ENCODE results near the gene PNPLA3.

Gene PNPLA3, protein sequence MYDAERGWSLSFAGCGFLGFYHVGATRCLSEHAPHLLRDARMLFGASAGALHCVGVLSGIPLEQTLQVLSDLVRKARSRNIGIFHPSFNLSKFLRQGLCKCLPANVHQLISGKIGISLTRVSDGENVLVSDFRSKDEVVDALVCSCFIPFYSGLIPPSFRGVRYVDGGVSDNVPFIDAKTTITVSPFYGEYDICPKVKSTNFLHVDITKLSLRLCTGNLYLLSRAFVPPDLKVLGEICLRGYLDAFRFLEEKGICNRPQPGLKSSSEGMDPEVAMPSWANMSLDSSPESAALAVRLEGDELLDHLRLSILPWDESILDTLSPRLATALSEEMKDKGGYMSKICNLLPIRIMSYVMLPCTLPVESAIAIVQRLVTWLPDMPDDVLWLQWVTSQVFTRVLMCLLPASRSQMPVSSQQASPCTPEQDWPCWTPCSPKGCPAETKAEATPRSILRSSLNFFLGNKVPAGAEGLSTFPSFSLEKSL

GRCh38 chr22:43923631-43924464 lies at the start of gene PNPLA3:
PNPLA3 (plus strand) TSS chr22:43923805; CDS start chr22:43923912, 107 bp downstream.
- no peak within 1 kb of the TSS for H3K27ac ChIP-seq (ENCODE audit: low read length)

GRCh38 chr22:43876866-43877509 lies 46.6 kb upstream of the PNPLA3 start:
- Histone ChIP-seq H3K4me3 (ENCODE audit: low read length in 2 of 2) (no peak overlapping the region), H3K4me1 (ENCODE audit: control insufficient read depth, insufficient read depth, low read length) (no peaks in the 10 kb centered on the region), H3K27me3 (ENCODE audit: control insufficient read depth in 1 of 2, insufficient read depth in 2 of 2, low read length in 2 of 2) (peaks cover 8 to 14% of the 10 kb centered on the region in 2 donors), H3K36me3 (ENCODE audit: control insufficient read depth in 2 of 2, insufficient read depth in 2 of 2, low read length in 2 of 2) (no peaks in the 10 kb centered on the region), H3K27ac (ENCODE audit: low read length) (no peak overlapping the region), H3K9me3 (ENCODE audit: control insufficient read depth in 2 of 2, low read length in 2 of 2) (no peaks in the 10 kb centered on the region), H3K9ac (ENCODE audit: low read length in 2 of 2) (no peak overlapping the region)

More at GRCh38 chr22:43923631-43924464, at the start of gene PNPLA3:
- peak within 1 kb of the TSS in 1 of 2 donors; percentile 32 for H3K9ac ChIP-seq (ENCODE audit: low read length in 2 of 2)
- peaks cover 16 to 22% of the 10 kb centered on the region in 2 donors for H3K27me3 ChIP-seq (ENCODE audit: control insufficient read depth in 1 of 2, insufficient read depth in 2 of 2, low read length in 2 of 2)
- H3K4me3 ChIP-seq (ENCODE audit: low read length in 2 of 2) = peak within 1 kb of the TSS; percentile 66 to 72
- peaks cover 4% of the 10 kb centered on the region for H3K4me1 ChIP-seq (ENCODE audit: control insufficient read depth, insufficient read depth, low read length)
- H3K36me3 ChIP-seq (ENCODE audit: control insufficient read depth in 2 of 2, insufficient read depth in 2 of 2, low read length in 2 of 2) = no peaks in the 10 kb centered on the region
- no peaks in the 10 kb centered on the region for H3K9me3 ChIP-seq (ENCODE audit: control insufficient read depth in 2 of 2, low read length in 2 of 2)

- no peaks in the 10 kb centered on the region for H3K36me3 ChIP-seq (ENCODE audit: control insufficient read depth in 2 of 2, insufficient read depth in 2 of 2, low read length in 2 of 2)
- no peak overlapping the region for H3K4me3 ChIP-seq (ENCODE audit: low read length in 2 of 2)
- H3K4me1 ChIP-seq (ENCODE audit: control insufficient read depth, insufficient read depth, low read length) = no peaks in the 10 kb centered on the region
- H3K27ac ChIP-seq (ENCODE audit: low read length) = no peak overlapping the region
- H3K9me3 ChIP-seq (ENCODE audit: control insufficient read depth in 2 of 2, low read length in 2 of 2) = no peaks in the 10 kb centered on the region
- H3K9ac ChIP-seq (ENCODE audit: low read length in 2 of 2) = no peak overlapping the region
- peaks cover 8 to 16% of the 10 kb centered on the region in 2 donors for H3K27me3 ChIP-seq (ENCODE audit: control insufficient read depth in 1 of 2, insufficient read depth in 2 of 2, low read length in 2 of 2)
These were observed 45.4 kb upstream of the PNPLA3 start for GRCh38 chr22:43878079-43878795.

DNA sequence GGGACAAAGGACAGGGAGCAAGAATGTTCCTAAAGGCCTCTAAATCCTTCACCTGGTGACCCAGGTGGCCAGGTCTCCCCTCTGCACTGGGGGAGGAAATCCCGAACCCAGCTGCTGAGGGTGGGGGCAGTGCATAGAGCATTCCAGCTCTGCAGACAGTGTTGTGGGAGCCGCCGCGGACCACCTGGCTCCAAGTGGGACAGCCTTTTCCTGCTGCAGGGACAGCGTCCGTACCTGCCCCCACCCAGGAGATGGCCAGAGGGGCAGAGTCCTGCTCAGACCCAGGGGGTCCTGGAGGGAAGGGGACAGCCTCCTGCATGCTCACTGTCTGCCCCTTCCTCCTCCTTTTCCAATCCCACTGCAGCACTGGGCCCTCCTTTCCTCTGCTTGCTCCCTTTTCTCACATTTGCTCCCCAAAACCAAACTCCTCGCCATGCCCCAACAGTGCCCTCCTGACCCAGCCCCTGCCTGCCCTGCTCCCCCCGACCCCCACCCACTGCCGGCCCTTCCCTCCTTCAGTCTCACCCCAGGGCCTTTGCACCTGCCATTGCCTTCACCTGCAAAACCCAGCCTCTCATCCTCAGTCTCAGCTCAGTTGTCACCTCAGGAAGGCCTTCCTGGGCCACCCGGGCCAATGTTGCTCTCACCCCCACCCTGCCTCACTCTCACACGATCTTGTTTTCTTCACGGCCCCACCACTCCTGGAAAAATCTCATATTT lies 44.6 kb upstream of the PNPLA3 start:
- no peaks in the 10 kb centered on the region for H3K9me3 ChIP-seq (ENCODE audit: control insufficient read depth in 2 of 2, low read length in 2 of 2)
- peaks cover 8 to 16% of the 10 kb centered on the region in 2 donors for H3K27me3 ChIP-seq (ENCODE audit: control insufficient read depth in 1 of 2, insufficient read depth in 2 of 2, low read length in 2 of 2)
- no peak overlapping the region for H3K27ac ChIP-seq (ENCODE audit: low read length)
- no peak overlapping the region for H3K4me3 ChIP-seq (ENCODE audit: low read length in 2 of 2)
- no peaks in the 10 kb centered on the region for H3K36me3 ChIP-seq (ENCODE audit: control insufficient read depth in 2 of 2, insufficient read depth in 2 of 2, low read length in 2 of 2)
- H3K4me1 ChIP-seq (ENCODE audit: control insufficient read depth, insufficient read depth, low read length) = no peaks in the 10 kb centered on the region
- H3K9ac ChIP-seq (ENCODE audit: low read length in 2 of 2) = no peak overlapping the region

GRCh38 chr22:43879901-43880540 lies 43.6 kb upstream of the PNPLA3 start:
- no peak overlapping the region for H3K9ac ChIP-seq (ENCODE audit: low read length in 2 of 2)
- no peaks in the 10 kb centered on the region for H3K9me3 ChIP-seq (ENCODE audit: control insufficient read depth in 2 of 2, low read length in 2 of 2)
- H3K4me3 ChIP-seq (ENCODE audit: low read length in 2 of 2) = no peak overlapping the region
- no peaks in the 10 kb centered on the region for H3K4me1 ChIP-seq (ENCODE audit: control insufficient read depth, insufficient read depth, low read length)
- no peak overlapping the region for H3K27ac ChIP-seq (ENCODE audit: low read length)
- peaks cover 8 to 16% of the 10 kb centered on the region in 2 donors for H3K27me3 ChIP-seq (ENCODE audit: control insufficient read depth in 1 of 2, insufficient read depth in 2 of 2, low read length in 2 of 2)
- H3K36me3 ChIP-seq (ENCODE audit: control insufficient read depth in 2 of 2, insufficient read depth in 2 of 2, low read length in 2 of 2) = no peaks in the 10 kb centered on the region

DNA sequence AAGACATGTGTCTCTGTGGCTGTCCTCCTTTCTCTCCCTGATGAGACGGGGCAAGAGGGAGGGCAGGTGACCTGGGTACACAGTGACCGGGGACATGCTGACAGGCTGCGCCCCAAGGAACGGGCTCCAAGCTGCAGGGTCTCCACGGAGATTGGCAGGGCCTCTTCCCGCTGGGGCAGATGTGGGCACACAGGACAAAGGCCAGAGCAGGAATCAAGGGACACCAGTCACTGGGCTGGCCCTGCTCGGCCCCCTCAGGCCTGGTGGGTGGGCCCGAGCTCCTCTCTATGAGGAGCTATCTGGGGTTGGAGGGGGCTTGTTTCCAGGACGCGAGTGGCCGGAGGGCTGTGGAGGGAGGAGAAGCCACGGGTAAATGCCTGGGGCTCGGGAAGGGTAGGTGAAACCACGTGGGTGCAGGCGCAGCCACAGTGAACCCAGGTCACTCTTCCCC lies 43.0 kb upstream of the PNPLA3 start:
- H3K36me3 ChIP-seq (ENCODE audit: control insufficient read depth in 2 of 2, insufficient read depth in 2 of 2, low read length in 2 of 2) = no peaks in the 10 kb centered on the region
- H3K27me3 ChIP-seq (ENCODE audit: control insufficient read depth in 1 of 2, insufficient read depth in 2 of 2, low read length in 2 of 2) = peaks cover 8 to 19% of the 10 kb centered on the region in 2 donors
- H3K9ac ChIP-seq (ENCODE audit: low read length in 2 of 2) = no peak overlapping the region
- no peaks in the 10 kb centered on the region for H3K4me1 ChIP-seq (ENCODE audit: control insufficient read depth, insufficient read depth, low read length)
- no peaks in the 10 kb centered on the region for H3K9me3 ChIP-seq (ENCODE audit: control insufficient read depth in 2 of 2, low read length in 2 of 2)
- H3K4me3 ChIP-seq (ENCODE audit: low read length in 2 of 2) = no peak overlapping the region
- H3K27ac ChIP-seq (ENCODE audit: low read length) = no peak overlapping the region

DNA sequence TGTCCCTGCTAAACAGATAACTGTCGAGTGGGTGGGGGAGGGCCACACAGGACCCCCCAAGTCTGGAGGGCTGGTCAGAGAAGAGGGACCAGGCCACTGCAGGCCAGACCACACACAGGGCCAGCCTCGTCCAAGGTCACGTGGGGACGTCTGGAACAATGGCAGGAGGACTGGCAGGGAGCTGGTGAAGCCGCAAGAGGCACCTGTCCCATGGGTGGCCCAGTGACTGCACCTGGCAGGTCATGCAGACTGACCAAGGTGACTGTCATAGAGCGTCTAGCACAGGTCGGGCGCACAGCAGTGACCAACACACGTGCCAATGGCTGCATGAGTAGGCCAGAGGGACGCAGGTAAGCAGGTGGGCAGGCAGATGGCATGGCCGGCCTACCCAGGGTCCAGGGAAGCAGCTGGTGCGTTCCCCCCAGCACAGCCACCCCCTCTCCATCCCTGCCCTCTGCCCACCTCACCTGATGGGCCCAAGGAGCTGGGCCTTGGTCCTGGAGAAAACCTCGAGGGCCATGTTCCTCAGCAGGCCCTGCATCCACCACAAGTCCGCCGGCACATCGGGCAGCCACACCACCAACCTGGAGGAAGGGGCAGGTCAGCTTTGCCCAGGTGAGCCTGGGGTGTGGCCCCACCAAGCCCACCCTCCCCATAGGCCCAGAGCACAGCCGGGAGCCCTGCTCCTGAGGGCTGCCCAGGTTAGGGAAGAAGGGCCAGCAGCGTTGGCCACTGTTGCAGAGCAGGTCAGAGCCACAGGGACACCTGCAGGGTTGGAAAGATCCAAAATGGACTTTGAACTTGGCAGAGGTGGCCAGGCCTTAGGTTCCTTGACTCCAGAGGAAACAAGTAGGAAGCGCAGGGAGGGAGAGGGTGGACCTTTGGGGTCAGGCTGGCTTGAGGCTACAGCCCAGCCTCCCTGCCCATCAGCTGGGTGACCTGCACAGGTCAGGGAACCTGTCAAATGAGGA lies 42.2 kb upstream of the PNPLA3 start:
- Histone ChIP-seq H3K4me1 (ENCODE audit: control insufficient read depth, insufficient read depth, low read length) (no peaks in the 10 kb centered on the region), H3K27ac (ENCODE audit: low read length) (no peak overlapping the region), H3K27me3 (ENCODE audit: control insufficient read depth in 1 of 2, insufficient read depth in 2 of 2, low read length in 2 of 2) (peaks cover 8 to 20% of the 10 kb centered on the region in 2 donors), H3K9ac (ENCODE audit: low read length in 2 of 2) (no peak overlapping the region), H3K4me3 (ENCODE audit: low read length in 2 of 2) (no peak overlapping the region), H3K36me3 (ENCODE audit: control insufficient read depth in 2 of 2, insufficient read depth in 2 of 2, low read length in 2 of 2) (no peaks in the 10 kb centered on the region), H3K9me3 (ENCODE audit: control insufficient read depth in 2 of 2, low read length in 2 of 2) (no peaks in the 10 kb centered on the region)

GRCh38 chr22:43882122-43882767 lies 41.4 kb upstream of the PNPLA3 start:
- no peaks in the 10 kb centered on the region for H3K4me1 ChIP-seq (ENCODE audit: control insufficient read depth, insufficient read depth, low read length)
- H3K27ac ChIP-seq (ENCODE audit: low read length) = no peak overlapping the region
- H3K9ac ChIP-seq (ENCODE audit: low read length in 2 of 2) = no peak overlapping the region
- H3K36me3 ChIP-seq (ENCODE audit: control insufficient read depth in 2 of 2, insufficient read depth in 2 of 2, low read length in 2 of 2) = no peaks in the 10 kb centered on the region
- H3K9me3 ChIP-seq (ENCODE audit: control insufficient read depth in 2 of 2, low read length in 2 of 2) = no peaks in the 10 kb centered on the region
- H3K4me3 ChIP-seq (ENCODE audit: low read length in 2 of 2) = no peak overlapping the region
- peaks cover 8 to 23% of the 10 kb centered on the region in 2 donors for H3K27me3 ChIP-seq (ENCODE audit: control insufficient read depth in 1 of 2, insufficient read depth in 2 of 2, low read length in 2 of 2)

Data from stomach smooth muscle (tissue), 2 donors.